Neural progenitor cell (in vitro differentiated cells): ENCODE data around the gene SLC35E1. TPM values are rescaled to one million over a fixed set of nuclear protein-coding genes. Genes with fewer than 3 reads are reported as not detected.
"Not testable (repeated sequence)": the region's sequence is repeated elsewhere in the genome, so short reads cannot be mapped to it uniquely, and the experiment has no call there.

Experiments
- DNase-seq: peaks from one replicate; pipeline ENCODE4 v3.0.0-alpha.2; 2016; ENCODE audit warnings: low spot score
- H2AFZ ChIP-seq: fragments of 200-600 bp; sonication (generic); replicated peaks from 2 replicates; pipeline ENCODE4 v1.6.1; 2016; ENCODE audit warnings: antibody characterized with exemption
- H3F3A ChIP-seq: fragments of 200-600 bp; sonication (generic); 2 replicates; pipeline ENCODE4 v1.6.1; 2016; ENCODE audit warnings: antibody characterized with exemption, low read depth
- H3K27ac ChIP-seq: fragments of 200-600 bp; sonication (generic); 2 replicates; pipeline ENCODE4 v1.5.1; 2016; ENCODE audit warnings: mild to moderate bottlenecking
- H3K27me3 ChIP-seq: fragments of 200-600 bp; sonication (generic); 2 replicates; pipeline ENCODE4 v1.6.1; 2016; ENCODE audit warnings: mild to moderate bottlenecking, moderate library complexity
- H3K36me3 ChIP-seq: fragments of 200-600 bp; sonication (generic); 2 replicates; pipeline ENCODE4 v1.5.1; 2016
- H3K4me1 ChIP-seq: fragments of 200-600 bp; sonication (generic); 2 replicates; pipeline ENCODE4 v1.6.1; 2016; ENCODE audit warnings: mixed run types
- H3K4me2 ChIP-seq: fragments of 200-600 bp; sonication (generic); 2 replicates; pipeline ENCODE4 v1.6.1; 2016
- H3K4me3 ChIP-seq: fragments of 200-600 bp; sonication (generic); 2 replicates; pipeline ENCODE4 v1.5.1; 2016
- H3K79me2 ChIP-seq: fragments of 200-600 bp; sonication (generic); 2 replicates; pipeline ENCODE4 v1.6.1; 2016; ENCODE audit warnings: low read depth
- H3K9ac ChIP-seq: fragments of 200-600 bp; sonication (generic); 2 replicates; pipeline ENCODE4 v1.6.1; 2016
- H3K9me3 ChIP-seq: fragments of 200-600 bp; sonication (generic); 2 replicates; pipeline ENCODE4 v1.5.1; 2016; ENCODE audit warnings: low read depth
- H4K20me1 ChIP-seq: fragments of 200-600 bp; sonication (generic); 2 replicates; pipeline ENCODE4 v1.6.1; 2016; ENCODE audit warnings: low read depth
- H3K27ac Mint-ChIP-seq: 3 replicates; pipeline ENCODE4 v1.8.0; 2021; ENCODE audit warnings: mixed read lengths
- H3K27me3 Mint-ChIP-seq: 2 replicates; pipeline ENCODE4 v1.8.0; 2022; ENCODE audit warnings: low read depth, mild to moderate bottlenecking, inconsistent platforms, moderate library complexity, mixed read lengths; ENCODE audit not compliant: insufficient read depth
- H3K36me3 Mint-ChIP-seq: 3 replicates; pipeline ENCODE4 v1.8.0; 2021; ENCODE audit warnings: mixed read lengths
- H3K4me1 Mint-ChIP-seq: 3 replicates; pipeline ENCODE4 v1.8.0; 2021; ENCODE audit warnings: mixed read lengths
- H3K4me3 Mint-ChIP-seq: 3 replicates; pipeline ENCODE4 v1.8.0; 2021; ENCODE audit warnings: mild to moderate bottlenecking, moderate library complexity, mixed read lengths
- H3K9me3 Mint-ChIP-seq: 3 replicates; pipeline ENCODE4 v1.8.0; 2020; ENCODE audit warnings: mixed read lengths
- CTCF ChIP-seq: fragments of 200-600 bp; sonication (generic); IDR thresholded peaks from 2 replicates; pipeline ENCODE4 v1.5.1; 2017; ENCODE audit warnings: antibody characterized with exemption, mild to moderate bottlenecking
- EZH2 ChIP-seq: fragments of 200-600 bp; sonication (generic); IDR thresholded peaks from 2 replicates; pipeline ENCODE4 v1.6.1; 2017; ENCODE audit warnings: antibody characterized with exemption, mild to moderate bottlenecking, moderate library complexity
- EZH2phosphoT487 ChIP-seq: fragments of 200-600 bp; sonication (generic); IDR thresholded peaks from 2 replicates; pipeline ENCODE4 v1.6.1; 2017; ENCODE audit warnings: antibody characterized with exemption
- total RNA-seq: library from RNA; depleted of rRNA; stranded (reverse); fragments of >200 nt; gene quantifications from 2 replicates; pipeline ENCODE4 v1.2.3, GENCODE V29; 2015; ENCODE audit warnings: low replicate concordance

SLC35E1 gene
- total RNA-seq, 1 donor from 2014 or later: 16.4 TPM

- peaks cover 5% of the 10 kb centered on the region for H4K20me1 ChIP-seq
- H3K27me3 Mint-ChIP-seq: peaks cover 2% of the 10 kb centered on the region
- H3K4me3 ChIP-seq: no peak overlapping the region
- TF ChIP-seq CTCF (no peak), EZH2 (no peak), EZH2phosphoT487 (no peak)
- H3K9ac ChIP-seq: no peak overlapping the region
- H3K27me3 ChIP-seq: no peaks in the 10 kb centered on the region
- no peak overlapping the region for H3K27ac ChIP-seq
- no peak overlapping the region for H3K27ac Mint-ChIP-seq
- no peaks in the 10 kb centered on the region for H3K9me3 Mint-ChIP-seq
- H3K36me3 ChIP-seq: no peaks in the 10 kb centered on the region
- no peak overlapping the region for H3K4me3 Mint-ChIP-seq
- H3K4me1 Mint-ChIP-seq: no peaks in the 10 kb centered on the region
- no peaks in the 10 kb centered on the region for H3K79me2 ChIP-seq
- no peak for DNase-seq
- no peaks in the 10 kb centered on the region for H3K9me3 ChIP-seq
- H2AFZ ChIP-seq: no peak overlapping the region
- no peaks in the 10 kb centered on the region for H3K4me1 ChIP-seq
- peaks cover 18% of the 10 kb centered on the region for H3K36me3 Mint-ChIP-seq
- no peak overlapping the region for H3K4me2 ChIP-seq
- no peaks in the 10 kb centered on the region for H3F3A ChIP-seq
Observed at GRCh38 chr19:16514383-16515019, 57.7 kb downstream of the SLC35E1 start.

GRCh38 chr19:16512611-16513010 is 59.6 kb downstream of the SLC35E1 start:
- H3K9me3 Mint-ChIP-seq, H3F3A ChIP-seq, H3K9ac ChIP-seq, H3K4me2 ChIP-seq, H3K36me3 ChIP-seq, H3K9me3 ChIP-seq, H3K4me1 Mint-ChIP-seq, H2AFZ ChIP-seq, DNase-seq, H3K27ac Mint-ChIP-seq, H3K27me3 ChIP-seq, H3K27me3 Mint-ChIP-seq, H3K79me2 ChIP-seq, H3K4me1 ChIP-seq, H4K20me1 ChIP-seq, H3K27ac ChIP-seq, H3K4me3 Mint-ChIP-seq, H3K4me3 ChIP-seq: not testable (repeated sequence)
- H3K36me3 Mint-ChIP-seq: peaks cover 13% of the 10 kb centered on the region

- DNase-seq: no peak
- H3K9me3 ChIP-seq: no peaks in the 10 kb centered on the region
- TF ChIP-seq EZH2phosphoT487 (no peak), CTCF (no peak), EZH2 (no peak)
- no peaks in the 10 kb centered on the region for H3K9me3 Mint-ChIP-seq
- H2AFZ ChIP-seq: no peak overlapping the region
- no peaks in the 10 kb centered on the region for H3K4me1 Mint-ChIP-seq
- no peaks in the 10 kb centered on the region for H3F3A ChIP-seq
- no peaks in the 10 kb centered on the region for H4K20me1 ChIP-seq
- H3K4me3 Mint-ChIP-seq: no peak overlapping the region
- no peak overlapping the region for H3K27ac Mint-ChIP-seq
- H3K36me3 Mint-ChIP-seq: peaks cover 12% of the 10 kb centered on the region
- H3K4me2 ChIP-seq: no peak overlapping the region
- H3K27me3 ChIP-seq: no peaks in the 10 kb centered on the region
- H3K27me3 Mint-ChIP-seq: no peaks in the 10 kb centered on the region
- no peak overlapping the region for H3K9ac ChIP-seq
- H3K27ac ChIP-seq: no peak overlapping the region
- H3K4me3 ChIP-seq: no peak overlapping the region
- no peaks in the 10 kb centered on the region for H3K4me1 ChIP-seq
- H3K79me2 ChIP-seq: no peaks in the 10 kb centered on the region
- H3K36me3 ChIP-seq: no peaks in the 10 kb centered on the region
Observed at GRCh38 chr19:16509141-16510061, 62.8 kb downstream of the SLC35E1 start.

GRCh38 chr19:16508546-16508945 is 63.7 kb downstream of the SLC35E1 start:
- H4K20me1 ChIP-seq: no peaks in the 10 kb centered on the region
- no peaks in the 10 kb centered on the region for H3K9me3 Mint-ChIP-seq
- no peaks in the 10 kb centered on the region for H3K9me3 ChIP-seq
- no peak overlapping the region for H3K4me3 ChIP-seq
- H3K9ac ChIP-seq: no peak overlapping the region
- H3K4me1 ChIP-seq: no peaks in the 10 kb centered on the region
- no peaks in the 10 kb centered on the region for H3F3A ChIP-seq
- no peak overlapping the region for H3K4me3 Mint-ChIP-seq
- no peaks in the 10 kb centered on the region for H3K27me3 Mint-ChIP-seq
- no peaks in the 10 kb centered on the region for H3K4me1 Mint-ChIP-seq
- H3K36me3 Mint-ChIP-seq: peaks cover 11% of the 10 kb centered on the region
- no peak overlapping the region for H3K4me2 ChIP-seq
- no peak overlapping the region for H3K27ac Mint-ChIP-seq
- H3K79me2 ChIP-seq: no peaks in the 10 kb centered on the region
- no peak for TF ChIP-seq EZH2phosphoT487
- no peak for TF ChIP-seq EZH2
- no peak for TF ChIP-seq CTCF
- H3K27ac ChIP-seq: no peak overlapping the region
- DNase-seq: no peak
- H3K27me3 ChIP-seq: no peaks in the 10 kb centered on the region
- no peaks in the 10 kb centered on the region for H3K36me3 ChIP-seq
- no peak overlapping the region for H2AFZ ChIP-seq
